Activated T-cell treated with anti-CD3 and anti-CD28 coated beads, Interleukin-2, amount 50 U/mL, for 48 hours (primary cell): ENCODE results near the gene MSMO1.

Source experiments
- DNase-seq, 2 experiments: peaks; one replicate each; pipeline ENCODE4 v3.0.0-alpha.2; 2020

Gene MSMO1

GRCh38 chr4:165361810-165362209 is 34.3 kb downstream of the MSMO1 start:
- DNase-seq: no peak

GRCh38 chr4:165364452-165365080 is 37.1 kb downstream of the MSMO1 start:
- DNase-seq: no peak

- DNase-seq: no peak
Measured at GRCh38 chr4:165367040-165367439, 39.6 kb downstream of the MSMO1 start.

- DNase-seq: no peak
Measured at GRCh38 chr4:165368114-165368513, 40.6 kb downstream of the MSMO1 start.

- no peak for DNase-seq
Measured at GRCh38 chr4:165368567-165368966, 41.1 kb downstream of the MSMO1 start.

GRCh38 chr4:165369522-165369921 is 42.1 kb downstream of the MSMO1 start:
- DNase-seq: no peak

- DNase-seq: no peak
Measured at GRCh38 chr4:165370530-165370929, 43.1 kb downstream of the MSMO1 start.

DNA sequence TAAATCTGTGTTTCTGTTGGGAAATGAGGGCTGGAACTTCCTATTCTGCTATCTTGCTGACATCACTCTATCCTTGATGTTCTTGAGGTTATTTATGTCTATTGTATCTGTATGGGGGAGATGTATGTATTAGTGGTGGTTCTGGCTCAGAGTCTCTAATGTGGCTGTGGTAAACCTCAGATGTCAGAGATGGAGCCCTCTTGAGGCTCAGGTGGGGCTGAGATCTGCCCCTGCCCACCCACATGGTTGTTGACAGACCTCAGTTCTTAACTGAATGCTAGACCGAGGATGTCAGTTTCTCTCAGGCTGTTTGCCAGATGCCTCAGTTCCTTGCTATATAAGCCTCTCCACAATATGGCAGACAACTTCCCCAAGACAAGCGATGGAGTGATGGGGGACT is 48.0 kb downstream of the MSMO1 start:
- DNase-seq: no peak

- DNase-seq: no peak
Measured at GRCh38 chr4:165378398-165378744, 50.9 kb downstream of the MSMO1 start.

DNA sequence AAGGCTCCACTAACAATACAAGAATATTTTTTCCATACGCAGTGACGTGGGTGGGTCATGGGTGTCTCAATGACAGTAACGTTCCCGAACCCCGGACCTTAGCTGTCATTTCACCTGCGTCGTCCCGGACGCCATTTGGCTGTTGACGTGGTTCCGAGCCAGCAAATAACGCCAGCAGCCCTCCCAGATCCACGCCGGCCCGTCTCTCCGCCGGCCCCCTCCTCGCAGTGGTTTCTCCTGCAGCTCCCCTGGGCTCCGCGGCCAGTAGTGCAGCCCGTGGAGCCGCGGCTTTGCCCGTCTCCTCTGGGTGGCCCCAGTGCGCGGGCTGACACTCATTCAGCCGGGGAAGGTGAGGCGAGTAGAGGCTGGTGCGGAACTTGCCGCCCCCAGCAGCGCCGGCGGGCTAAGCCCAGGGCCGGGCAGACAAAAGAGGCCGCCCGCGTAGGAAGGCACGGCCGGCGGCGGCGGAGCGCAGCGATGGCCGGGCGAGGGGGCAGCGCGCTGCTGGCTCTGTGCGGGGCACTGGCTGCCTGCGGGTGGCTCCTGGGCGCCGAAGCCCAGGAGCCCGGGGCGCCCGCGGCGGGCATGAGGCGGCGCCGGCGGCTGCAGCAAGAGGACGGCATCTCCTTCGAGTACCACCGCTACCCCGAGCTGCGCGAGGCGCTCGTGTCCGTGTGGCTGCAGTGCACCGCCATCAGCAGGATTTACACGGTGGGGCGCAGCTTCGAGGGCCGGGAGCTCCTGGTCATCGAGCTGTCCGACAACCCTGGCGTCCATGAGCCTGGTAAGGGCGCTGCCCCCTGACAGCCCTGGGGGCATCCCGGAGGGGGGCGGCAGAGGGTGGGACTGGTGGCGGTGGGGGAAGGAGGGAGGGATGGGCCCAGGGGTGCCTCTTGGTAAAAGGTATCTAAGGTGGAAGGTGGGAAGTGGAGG is 51.5 kb downstream of the MSMO1 start, which contains the start of gene CPE:
Gene CPE (plus strand): TSS at position 264 of the 933 bp plus-strand sequence. CDS start 214 bp downstream, at position 478.
- DNase-seq: peak; percentile 75 to 80

- no peak for DNase-seq
Measured at GRCh38 chr4:165379678-165380064, 52.2 kb downstream of the MSMO1 start.

- DNase-seq: no peak
Measured at GRCh38 chr4:165380805-165381204, 53.3 kb downstream of the MSMO1 start.

DNA sequence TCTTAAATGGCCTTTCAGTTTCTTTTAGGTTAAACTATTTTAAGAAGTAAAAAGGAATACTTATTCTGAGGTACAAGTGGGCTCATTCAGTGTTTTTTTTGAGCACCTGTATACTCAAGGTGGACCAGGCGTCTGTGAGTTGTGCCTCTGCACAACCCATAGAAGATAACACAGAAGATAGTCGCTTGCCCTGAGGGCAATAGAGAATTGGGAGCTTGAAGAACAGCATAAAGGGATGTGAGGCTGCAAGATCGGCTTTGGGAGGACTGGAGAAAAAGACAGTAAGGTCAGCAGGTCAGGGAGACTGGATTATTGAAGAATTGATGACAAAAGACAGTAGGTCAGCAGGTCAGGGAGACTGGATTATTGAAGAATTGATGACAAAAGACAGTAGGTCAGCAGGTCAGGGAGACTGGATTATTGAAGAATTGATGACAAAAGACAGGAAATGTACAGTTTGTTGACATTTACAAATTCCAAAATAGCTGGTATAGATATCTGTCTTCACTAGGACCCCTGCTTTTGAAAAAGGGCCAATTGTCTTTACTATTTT is 54.4 kb downstream of the MSMO1 start:
- no peak for DNase-seq

GRCh38 chr4:165382640-165383039 is 55.2 kb downstream of the MSMO1 start:
- DNase-seq: no peak

GRCh38 chr4:165383591-165384073 is 56.2 kb downstream of the MSMO1 start:
- no peak for DNase-seq

DNA sequence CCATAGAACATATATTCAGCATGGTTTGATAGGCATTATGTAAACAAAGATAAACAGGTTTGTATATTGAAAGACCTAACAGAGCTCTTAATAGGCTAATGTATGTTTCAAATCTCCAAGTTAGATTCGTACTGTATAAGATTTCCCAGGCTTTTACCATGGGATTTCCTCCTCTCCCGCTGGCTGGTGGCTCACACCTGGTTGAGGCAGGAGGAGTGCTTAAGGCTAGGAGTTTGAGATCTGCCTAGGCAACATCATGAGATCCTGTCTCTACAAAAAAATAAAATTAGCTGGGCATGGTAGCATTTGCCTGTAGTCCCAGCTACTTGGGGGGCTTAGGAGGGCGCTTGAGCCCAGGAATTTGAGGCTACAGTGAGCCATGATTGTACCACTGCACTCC is 56.7 kb downstream of the MSMO1 start:
- no peak for DNase-seq

DNA sequence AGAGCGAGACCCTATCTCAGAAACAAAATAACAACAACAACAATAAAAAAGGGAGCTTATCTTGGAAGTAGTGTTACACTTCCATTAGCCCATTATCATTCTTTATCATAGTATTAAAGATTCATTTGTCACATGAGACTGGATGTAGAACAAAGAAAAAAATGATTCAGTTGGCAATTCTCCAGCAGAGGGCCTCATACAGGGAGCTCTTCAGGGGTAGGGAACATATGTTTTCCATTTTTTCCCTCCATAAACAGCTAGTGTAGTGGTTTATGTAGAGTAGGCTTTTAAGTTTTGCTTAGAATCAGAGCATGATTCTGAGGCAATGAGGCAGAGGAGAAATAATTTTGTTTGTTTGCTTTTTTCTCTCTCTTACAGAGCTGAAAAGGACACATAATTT is 57.1 kb downstream of the MSMO1 start:
- no peak for DNase-seq

DNA sequence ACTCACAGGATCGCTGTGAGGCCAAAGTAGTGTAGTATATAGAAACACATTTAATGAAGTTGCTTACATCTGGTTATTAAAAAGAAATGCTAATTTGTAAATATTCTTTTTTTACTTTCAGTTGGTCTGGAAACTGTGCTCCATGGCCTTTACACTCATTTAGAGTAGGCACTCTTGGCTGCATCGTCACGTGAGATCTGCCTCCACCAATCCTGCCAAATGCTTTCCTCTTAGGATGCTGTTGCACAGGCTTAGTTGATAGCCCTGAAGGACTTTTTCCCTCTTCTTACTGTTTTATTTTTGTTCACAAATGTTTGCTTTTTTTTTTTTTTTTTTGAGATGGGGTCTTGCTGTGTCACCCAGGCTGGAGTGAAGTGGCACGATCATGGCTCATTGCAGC is 57.7 kb downstream of the MSMO1 start:
- DNase-seq: no peak

DNA sequence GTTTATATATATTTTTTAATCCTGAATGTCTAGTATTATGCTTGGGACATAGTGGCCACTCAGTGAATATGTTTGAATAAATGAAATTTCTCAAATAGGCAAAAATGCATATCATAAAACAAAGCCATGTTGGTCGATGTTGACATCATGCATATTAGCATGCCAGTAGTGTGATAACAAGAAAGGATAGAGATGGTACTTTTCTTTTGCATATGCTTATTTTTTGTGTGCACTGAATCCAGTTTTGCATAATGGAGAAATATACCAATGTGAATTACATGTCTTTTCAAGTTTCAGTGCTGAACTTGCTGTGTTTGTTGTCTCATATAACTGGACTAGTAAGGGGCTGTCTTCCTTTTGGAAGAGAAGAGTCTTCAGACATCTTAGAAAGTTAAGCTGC is 58.9 kb downstream of the MSMO1 start:
- no peak for DNase-seq

DNA sequence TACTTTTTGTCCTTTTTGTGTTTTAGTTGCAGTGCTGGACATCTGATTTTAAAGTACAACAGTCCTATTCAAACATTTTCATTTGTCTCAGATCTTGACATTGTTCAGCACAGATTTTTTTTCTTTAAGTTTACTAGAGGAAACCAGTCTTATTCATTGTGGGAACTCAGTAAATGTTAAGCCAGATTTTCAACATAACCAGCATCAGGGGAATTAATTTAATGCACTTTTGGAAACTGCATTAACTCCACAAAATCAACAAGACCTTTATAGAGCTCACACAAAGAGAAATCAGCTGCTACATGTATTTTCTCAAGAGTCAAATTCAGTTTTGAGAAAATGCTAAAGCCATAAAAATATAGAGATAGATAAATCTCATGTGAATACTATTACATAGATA is 61.3 kb downstream of the MSMO1 start:
- no peak for DNase-seq
